AG08395 (cell line): ENCODE measurements around the gene G0S2.
"Not testable (repeated sequence)": the region's sequence is repeated elsewhere in the genome, so short reads cannot be mapped to it uniquely, and the experiment has no call there.

Source experiments
- DNase-seq: peaks from one replicate; pipeline ENCODE4 v3.0.0; 2012; ENCODE audit warnings: mixed read lengths, low spot score

G0S2 gene

DNA sequence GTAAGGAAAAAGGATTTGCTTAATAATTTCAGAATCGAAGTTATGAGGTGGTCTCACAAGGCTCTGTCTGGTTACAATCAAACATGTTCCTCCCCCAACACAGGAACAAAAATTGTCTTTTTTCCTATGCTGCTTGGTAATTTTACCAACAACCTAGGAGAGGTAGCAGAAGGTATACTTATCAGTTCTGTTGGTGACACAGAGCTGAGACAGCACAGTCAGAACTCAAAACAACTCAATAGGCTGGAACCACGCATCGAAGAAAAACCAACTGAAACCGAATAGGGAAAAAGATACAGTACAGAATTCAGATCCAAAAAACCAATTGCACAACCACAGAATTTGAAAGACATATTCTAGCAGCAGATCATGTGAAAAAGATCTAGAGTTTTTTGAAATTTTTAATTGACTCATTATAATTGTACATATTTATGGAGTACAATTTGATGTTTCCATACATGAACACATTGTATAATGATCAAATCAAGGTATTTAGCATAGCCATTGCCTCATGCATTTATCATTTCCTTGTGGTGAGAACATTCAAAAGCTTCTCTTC, 3.8 kb downstream of the G0S2 start:
- no peak for DNase-seq

DNA sequence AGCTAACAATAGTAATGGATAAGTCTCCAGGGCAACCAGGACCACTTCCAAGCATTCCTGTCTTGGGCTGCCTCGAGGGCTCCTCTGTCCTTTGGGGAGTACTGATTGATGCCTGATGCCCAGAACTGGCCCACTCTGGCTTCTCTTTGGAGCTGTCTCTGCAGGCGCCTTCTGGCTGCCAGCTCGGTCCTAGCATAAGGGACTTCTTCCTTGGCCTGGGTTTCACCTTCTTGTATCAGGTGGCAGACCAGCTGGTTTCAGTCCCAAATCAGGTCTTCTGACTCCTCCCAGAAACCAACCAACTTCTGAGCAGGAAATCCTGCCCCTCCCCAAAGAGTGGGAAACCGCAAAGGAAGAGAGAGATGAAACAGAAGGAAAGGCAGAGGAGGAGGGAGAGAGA, 10.6 kb downstream of the G0S2 start:
- no peak for DNase-seq

DNA sequence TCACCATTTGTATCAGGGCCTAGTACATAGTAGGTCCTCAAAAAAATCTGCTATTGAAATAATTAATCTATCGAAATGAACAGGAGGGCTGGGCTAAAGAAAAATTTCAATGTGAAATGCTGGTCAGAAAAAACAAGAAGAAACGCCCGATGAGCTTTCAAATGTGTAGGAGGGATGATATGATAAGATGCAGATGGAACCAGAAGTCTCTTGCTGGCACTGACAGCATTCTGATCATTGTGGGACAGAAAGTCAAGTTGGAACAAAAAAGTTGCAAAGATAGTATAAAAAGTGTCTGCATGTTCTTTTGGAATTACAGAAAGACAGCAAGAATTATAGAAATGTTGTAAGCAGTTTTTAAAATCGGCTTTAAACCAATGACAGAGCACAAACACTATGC, 11.1 kb downstream of the G0S2 start:
- no peak for DNase-seq

DNA sequence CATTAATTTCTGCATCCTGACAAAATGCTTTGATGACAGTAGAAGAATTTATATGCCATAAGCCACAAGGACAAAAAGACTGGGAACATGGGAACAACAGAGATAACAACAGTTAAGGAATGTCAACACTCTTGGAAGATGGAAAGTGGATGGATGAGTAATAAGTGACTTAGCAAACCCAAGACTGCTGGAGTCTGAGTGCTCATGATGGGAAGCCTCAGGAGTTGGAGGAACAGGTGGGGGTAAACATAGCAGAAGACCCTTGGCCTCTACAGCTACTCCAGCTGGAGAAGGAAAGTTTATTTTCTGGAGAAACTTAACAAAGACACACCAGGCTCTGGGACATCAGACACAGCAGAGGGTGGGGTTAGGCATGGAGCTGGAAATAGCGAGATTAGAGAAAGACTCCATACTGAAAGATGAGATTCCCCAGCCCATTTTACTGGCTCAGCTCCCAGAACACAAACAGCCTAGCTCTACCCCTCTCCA, 13.6 kb downstream of the G0S2 start:
- DNase-seq, result peak; percentile 26

DNA sequence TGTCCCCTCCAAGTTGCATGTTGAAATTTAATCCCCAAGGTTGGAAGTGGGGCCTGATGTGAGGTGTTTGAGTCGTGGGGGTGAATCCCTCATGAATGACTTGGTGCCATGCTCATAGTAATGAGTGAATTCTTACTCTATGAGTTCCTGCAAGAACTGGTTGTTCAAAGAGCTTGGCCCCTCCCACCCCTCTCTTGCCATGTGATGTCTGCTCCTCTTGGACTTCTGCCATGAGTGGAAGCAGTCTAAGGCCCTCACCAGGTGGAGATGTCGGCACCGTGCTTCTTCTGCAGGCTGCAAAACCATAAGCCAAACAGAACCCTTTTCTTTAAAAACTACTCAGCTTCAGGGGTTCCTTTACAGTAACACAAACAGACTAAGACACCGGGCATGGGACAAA, 14.3 kb downstream of the G0S2 start:
- no peak for DNase-seq

DNA sequence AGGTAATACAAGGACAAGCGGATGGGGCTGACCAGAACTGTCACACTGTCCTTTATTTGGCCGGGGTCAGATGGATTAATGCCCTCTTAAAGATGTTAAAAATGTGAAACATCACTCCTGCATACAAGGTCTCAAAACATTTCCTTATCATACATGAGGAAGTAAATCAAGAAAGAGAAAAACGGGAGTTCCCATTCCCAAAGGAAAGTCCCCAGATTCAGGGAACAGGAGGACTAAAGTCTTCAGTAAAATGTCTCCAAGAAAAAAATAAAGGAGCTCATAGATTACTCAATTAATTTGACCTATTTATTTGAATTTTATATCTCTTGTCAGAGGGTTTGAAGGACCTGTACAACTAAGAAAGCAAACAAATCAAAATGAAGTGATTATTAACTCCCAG, 16.0 kb downstream of the G0S2 start:
- no peak for DNase-seq

DNA sequence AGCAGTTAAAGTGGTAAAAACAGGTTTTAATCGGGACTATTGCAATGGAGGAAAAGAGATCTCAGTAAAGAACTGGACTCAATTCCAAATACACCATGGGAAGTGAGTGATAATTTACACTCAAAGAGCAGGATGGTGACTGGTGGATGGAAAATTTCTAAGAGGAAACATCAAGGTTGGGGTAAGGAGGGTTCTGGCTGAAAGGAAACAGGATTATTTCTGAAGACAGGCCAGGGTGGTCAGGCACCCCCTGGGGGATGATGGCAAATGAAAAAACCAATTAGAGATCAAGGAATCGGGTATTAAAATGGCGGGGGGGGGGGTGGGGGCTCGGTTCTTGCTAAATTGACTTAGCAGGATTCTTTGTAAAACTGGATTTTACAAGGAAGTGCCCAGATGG, 17.1 kb downstream of the G0S2 start:
- no peak for DNase-seq

DNA sequence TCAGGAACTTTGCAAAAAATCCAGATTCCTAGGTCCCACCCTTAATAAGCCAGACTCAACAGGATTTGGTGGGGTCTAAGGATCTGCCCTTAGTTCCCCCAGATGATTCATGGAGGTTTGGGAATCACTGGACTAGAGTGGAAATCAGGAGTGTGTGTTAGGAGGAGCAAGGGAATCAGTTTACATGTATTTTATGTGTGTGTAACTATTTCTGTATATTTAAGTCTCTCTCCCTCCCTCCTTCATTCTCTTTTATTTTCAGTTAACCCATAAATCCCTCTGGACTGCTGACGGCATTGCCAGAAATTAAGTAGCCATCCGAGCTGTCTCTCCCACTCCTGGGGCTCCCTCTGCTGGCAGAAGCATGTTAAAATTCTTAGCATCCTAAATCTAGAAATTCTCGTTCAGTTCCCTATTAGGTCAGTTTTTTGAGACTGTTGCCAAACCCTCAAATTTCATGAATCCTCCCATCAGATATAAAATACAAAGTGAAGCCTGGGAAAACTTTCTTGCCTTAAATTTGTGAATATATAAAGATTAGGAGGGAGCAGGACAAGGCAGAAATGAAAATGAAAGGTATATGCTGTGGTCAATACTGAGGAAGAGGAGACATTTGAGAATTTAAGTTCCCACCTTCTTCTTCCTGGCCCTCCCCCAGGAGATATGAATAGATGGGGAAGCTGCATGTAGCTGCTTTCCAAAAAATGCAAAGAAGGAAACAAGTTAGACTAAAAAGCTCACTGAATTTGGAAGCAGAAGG, 17.7 kb downstream of the G0S2 start:
- peak; percentile 79 for DNase-seq

DNA sequence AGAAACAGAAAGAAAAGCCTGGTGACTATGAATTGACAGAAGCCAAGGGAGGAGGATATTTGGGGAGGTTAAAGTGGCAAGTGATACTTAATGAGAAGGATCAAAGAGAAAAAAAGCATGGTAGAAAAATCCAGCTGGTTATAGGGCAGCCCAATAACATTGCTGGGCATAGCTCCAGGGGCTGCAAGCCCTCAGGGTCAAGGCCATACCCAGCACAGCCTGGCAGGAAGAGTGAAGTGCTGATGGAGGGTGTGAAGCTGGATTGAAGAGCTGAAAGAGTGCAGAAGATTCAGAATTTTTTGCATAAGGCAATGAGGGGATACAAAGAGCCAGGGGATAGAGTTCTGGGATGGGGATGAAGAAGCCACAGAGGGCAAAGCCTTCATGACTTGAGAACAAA, 21.5 kb downstream of the G0S2 start:
- DNase-seq, result no peak

DNA sequence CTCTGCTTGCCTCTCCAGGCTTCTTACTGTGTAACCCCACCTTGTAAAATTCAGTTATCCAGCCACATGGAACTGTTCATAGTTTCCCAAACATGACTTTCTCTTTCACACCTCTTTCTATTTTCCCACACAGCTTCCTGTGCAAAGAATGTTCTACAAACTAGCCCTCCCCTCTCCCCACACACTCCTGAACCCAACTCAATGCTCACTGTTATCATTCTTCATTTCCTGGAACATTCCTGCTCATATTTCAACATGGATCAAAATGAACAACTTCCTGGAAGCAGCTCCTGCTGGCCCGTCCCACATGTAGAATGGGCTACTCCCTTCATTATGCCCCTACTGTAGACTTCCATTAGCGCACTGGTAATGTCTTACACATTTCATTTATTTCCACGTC, 21.9 kb downstream of the G0S2 start:
- DNase-seq, result no peak

DNA sequence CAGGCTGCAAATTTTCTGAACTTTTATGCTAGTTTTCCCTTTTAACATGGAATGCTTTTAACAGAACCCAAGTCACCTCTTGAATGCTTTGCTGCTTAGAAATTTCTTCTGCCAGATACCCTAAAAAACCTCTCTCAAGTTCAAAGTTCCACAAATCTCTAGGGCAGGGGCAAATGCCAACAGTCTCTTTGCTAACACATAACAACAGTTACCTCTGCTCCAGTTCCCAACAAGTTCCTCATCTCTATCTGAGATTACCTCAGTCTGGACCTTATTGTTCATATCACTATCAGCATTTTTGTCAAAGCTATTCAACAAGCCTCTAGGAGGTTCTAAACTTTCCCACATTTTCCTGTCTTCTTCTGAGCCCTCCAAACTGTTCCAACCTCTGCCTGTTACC, 25.5 kb downstream of the G0S2 start:
- not testable (repeated sequence) for DNase-seq

DNA sequence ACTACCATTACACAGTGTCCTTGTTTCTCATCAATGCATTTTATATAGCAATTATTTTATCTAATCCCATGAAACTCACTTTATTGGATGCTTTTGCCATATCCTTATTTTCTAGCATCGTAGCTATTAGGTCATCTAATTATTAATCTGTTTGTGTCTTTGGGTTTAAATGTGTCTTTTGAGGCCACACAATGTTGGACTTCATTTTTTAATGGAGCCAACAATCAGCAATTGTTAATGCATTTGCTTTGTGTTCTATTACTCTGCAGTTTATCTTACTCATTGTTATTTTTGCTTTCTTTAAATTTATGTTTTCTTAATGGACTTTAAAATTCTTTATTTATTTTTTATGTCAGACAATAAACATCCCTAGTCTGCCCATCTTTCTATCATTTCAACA, 27.6 kb downstream of the G0S2 start:
- no peak for DNase-seq

DNA sequence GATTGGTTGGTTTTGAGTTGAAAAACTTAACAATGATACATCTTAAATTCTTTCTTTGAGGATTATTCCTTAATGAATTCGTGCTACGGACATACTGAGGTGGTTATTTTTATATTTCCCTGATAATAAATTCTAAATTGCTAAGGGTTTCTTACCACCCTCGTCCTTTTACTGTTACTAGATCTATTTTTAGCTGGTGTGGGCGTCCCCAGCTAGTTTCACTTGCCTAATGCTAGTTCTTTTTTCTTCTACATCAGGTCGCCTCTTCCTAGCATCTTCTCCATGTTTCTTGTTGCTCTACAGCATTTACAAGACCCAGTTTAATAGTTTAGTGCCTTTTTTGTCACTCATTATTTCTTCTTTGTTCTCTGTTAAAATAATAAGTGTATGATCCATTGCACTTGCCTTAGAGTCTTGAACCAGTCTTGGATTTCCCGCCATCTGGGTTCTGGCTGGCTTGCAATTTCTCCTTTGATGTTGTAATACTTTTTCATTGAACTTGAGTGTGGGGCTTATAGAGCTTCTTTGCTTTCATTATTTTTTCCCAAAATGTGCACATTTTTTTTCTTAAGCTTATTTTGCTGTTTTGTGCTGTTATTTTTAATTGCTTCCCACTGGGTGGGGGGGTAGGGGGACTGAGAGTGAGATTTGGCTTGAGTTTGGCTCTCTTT, 28.8 kb downstream of the G0S2 start:
- DNase-seq, result no peak

DNA sequence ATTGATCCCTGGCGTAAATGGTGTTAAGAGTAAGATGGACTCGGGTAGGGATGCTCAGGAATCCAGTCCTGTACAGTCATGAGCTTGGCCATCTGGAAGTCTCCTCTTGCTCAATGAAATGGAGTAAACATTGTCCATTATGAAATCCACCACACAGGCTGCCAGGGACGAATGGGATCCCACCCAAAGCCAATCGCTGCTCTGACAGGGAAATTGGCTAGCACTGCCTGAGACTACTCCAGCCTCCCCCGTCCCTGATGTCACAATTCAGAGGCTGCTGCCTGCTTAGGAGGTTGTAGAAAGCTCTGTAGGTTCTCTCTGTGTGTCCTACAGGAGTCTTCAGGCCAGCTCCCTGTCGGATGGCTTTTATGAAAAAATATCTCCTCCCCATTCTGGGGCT, 29.4 kb downstream of the G0S2 start, which contains the start of gene HSD11B1:
TSS of gene HSD11B1 (plus strand) at position 263 of the 400 bp plus-strand sequence. CDS start at position 360, 97 bp downstream.
- peak; percentile 80 for DNase-seq

DNA sequence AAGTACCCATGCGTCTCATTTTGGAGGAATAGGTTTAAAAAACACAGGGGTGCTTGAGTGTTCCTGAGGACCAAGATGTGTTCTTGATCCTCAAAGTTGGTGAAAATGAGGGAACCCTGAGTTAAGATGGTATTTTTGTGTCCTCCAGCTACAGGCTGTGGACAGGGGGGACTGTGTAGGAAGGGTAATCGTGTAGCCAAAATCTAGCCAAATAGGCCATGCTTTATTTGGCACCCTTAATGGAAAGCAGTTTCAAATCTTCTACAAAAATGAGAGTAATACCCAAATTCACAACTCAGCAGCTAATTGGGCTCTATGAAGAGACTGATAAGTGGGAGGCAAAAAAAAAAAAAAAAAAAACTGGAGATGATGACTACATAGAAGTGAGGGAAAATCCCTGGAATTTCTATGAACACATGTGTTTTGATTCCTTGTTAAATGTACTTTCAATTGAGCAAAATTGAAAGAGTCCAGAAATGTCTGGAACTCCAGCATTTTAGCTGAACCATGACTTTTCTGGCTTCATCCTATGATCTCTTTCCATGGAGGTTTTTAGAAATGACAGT, 29.9 kb downstream of the G0S2 start:
- DNase-seq, result no peak

DNA sequence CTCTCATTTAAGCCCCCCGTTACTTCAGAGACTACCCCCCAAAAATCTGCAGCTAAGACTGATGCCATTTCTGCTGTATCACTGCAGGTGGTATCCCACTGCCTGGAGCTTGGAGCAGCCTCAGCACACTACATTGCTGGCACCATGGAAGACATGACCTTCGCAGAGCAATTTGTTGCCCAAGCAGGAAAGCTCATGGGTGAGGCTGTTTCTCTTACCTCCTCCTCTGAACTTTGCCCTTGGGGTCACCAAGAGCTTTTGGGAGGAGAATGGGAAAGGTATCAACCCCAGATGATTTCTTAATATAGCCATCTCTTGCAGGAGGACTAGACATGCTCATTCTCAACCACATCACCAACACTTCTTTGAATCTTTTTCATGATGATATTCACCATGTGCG, 31.4 kb downstream of the G0S2 start:
- no peak for DNase-seq

DNA sequence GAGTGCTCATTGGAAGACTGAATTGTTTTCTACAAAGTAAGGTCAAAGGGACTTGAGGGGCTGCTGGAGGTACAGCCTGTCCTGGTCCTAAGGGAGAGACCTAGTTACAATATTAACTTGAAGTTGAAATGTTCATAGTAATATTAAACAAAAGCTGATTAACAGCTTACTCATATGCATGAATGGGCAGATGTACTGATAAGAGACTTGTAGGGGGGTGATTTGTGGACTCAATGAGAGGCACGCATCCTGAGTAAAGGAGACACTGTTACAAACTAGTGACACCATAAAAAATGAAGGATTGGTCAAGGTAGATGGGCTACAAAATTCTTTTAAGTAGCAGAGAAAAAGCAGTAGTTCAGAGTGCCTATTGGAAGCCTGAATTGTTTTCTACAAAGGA, 32.1 kb downstream of the G0S2 start:
- DNase-seq, result no peak

DNA sequence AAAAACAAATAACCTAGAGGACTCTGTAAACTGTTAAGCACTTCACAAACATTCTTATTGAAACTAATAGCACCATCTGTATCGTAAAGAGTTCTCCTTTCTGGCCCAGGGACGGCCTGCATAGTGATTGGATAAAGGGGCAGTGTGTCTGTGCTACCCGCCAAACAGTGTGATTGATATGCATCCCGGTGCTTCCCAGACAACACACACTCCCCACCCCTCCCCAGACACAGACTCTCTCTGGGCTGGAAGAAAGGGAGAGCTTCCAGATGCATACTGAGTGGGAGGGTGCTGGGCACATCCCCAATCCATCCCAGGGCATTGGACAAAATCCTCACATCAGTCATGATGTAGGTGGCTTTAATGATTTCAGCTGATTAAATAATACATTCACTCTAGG, 33.1 kb downstream of the G0S2 start:
- no peak for DNase-seq

DNA sequence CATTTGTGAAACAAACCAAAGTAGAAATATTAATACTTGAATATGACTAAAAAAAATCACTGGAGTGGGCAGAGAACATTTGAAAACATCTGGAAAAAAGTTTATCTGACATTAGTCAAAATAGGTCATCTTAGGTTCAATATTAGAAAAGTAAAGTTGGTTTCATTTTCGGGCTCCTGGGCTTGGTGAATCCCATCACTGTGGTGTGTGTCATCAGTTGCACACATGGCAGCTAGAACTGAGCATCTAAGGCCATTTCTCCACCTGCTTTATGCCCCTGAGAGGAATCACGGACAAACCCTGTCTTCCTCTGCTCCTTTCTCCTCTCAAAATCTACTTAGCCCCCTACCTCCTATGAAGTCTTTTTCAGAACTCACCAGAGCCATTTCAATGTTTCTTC, 34.9 kb downstream of the G0S2 start:
- DNase-seq, result no peak

DNA sequence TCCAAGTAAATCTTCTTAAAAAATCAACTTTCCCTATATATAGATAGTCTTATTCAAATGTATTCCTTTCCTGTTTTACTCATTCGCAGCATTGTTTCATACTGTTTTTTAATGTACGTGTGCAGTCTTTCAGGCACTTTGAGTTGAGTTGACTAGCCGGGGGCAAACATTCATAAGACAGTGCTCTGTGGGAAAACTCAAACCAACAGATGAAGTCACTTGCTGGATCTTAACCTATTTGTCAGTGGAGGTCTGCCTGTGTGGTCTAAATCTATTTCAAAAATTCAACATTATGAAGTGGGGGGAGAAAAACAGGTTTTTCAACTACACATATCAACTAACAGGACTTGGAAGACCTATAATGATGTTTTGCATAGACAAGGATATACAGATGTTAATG, 35.6 kb downstream of the G0S2 start:
- no peak for DNase-seq

DNA sequence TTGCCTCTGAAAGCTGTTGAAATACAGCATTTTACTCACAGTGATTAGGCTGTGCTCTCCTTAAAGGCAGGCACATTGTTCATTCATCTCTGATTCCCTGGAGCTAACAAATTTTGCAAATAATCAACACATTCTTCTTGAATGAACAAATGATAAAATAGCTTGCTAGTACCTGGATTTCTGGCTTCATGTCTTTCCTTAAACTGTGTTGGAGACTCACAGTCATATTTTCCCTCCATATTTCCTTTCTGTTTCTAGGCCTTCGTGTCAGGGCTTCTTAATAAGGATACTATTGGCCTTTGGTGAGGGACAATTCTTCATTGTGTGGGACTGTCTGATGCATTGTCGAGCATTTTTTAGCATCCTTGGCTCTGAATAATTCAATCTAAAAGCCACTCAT, 39.1 kb downstream of the G0S2 start:
- DNase-seq, result no peak

DNA sequence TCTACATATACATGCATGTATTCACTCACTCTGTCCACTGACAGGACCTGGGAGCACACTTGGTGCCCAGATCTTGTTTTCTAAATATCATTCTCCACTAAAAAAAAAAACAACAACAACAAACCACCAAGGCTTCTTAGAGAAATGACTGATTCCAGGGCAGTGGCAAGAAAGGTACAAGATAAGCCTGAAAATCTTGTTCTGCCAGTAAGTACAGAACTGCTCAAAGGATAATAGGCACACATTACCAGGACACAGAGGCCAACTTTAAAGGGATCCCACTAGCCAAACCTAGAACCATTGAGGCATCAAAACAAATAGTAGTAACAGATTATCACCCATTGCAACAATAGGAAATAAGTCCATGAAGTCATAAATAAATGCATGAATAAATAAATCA, 40.1 kb downstream of the G0S2 start:
- no peak for DNase-seq

DNA sequence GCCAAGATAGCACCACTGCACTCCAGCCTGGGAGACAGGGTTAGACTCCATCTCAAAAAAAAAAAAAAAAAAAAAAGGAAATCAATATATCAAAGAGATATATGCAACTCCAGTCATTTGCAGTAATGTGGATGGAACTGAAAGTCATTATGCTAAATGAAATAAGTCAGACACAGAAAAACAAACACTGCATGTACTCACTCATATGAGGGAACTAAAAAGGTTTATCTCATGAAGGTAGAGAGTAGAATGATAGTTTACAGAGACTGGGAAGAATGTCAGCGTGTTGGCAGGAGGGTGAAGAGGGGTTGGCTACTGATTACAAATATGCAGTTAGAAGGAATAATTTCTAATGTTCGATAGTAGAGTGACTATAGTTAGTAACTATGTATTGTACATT, 42.6 kb downstream of the G0S2 start:
- DNase-seq, result no peak
